Mesendoderm (in vitro differentiated cells): Measurements from ENCODE around the gene CPT1B.

Source experiments
- DNase-seq: peaks from one replicate; pipeline ENCODE4 v3.0.0; 2013
- H2AK5ac ChIP-seq: 2 replicates; pipeline ENCODE4 v1.6.1; 2013; ENCODE audit warnings: low read length, inconsistent platforms
- H2BK120ac ChIP-seq: 2 replicates; pipeline ENCODE4 v1.6.1; 2013; ENCODE audit warnings: low read depth, mild to moderate bottlenecking, low read length, moderate library complexity, mixed read lengths
- H2BK15ac ChIP-seq: replicated peaks from 2 replicates; pipeline ENCODE4 v1.6.1; 2013; ENCODE audit warnings: low read depth, mild to moderate bottlenecking, moderate library complexity
- H2BK5ac ChIP-seq: 2 replicates; pipeline ENCODE4 v1.6.1; 2013; ENCODE audit warnings: low read length, inconsistent platforms
- H3K18ac ChIP-seq: 2 replicates; pipeline ENCODE4 v1.6.1; 2013; ENCODE audit warnings: mild to moderate bottlenecking, low read length, mixed read lengths
- H3K23ac ChIP-seq: one replicate; pipeline ENCODE4 v1.6.1; 2013; ENCODE audit warnings: low read length
- H3K27ac ChIP-seq: 2 replicates; pipeline ENCODE4 v1.5.1; 2013; ENCODE audit warnings: low read depth, mild to moderate bottlenecking, inconsistent platforms, low read length, moderate library complexity
- H3K27me3 ChIP-seq: 2 replicates; pipeline ENCODE4 v1.6.1; 2013; ENCODE audit warnings: low read length, control low read depth, mild to moderate bottlenecking, inconsistent platforms; ENCODE audit not compliant: insufficient read depth, poor library complexity
- H3K36me3 ChIP-seq: 2 replicates; pipeline ENCODE4 v1.6.1; 2013; ENCODE audit warnings: low read length, inconsistent platforms; ENCODE audit not compliant: control insufficient read depth, insufficient read depth
- H3K4ac ChIP-seq: one replicate; pipeline ENCODE4 v1.6.1; 2013; ENCODE audit warnings: low read depth, mild to moderate bottlenecking, low read length, moderate library complexity
- H3K4me1 ChIP-seq: 2 replicates; pipeline ENCODE4 v1.6.1; 2013; ENCODE audit warnings: low read depth, low read length, inconsistent platforms; ENCODE audit not compliant: control insufficient read depth
- H3K4me2 ChIP-seq: 2 replicates; pipeline ENCODE4 v1.6.1; 2013; ENCODE audit warnings: low read length
- H3K4me3 ChIP-seq: 2 replicates; pipeline ENCODE4 v1.5.1; 2013; ENCODE audit warnings: mild to moderate bottlenecking, low read length
- H3K56ac ChIP-seq: one replicate; pipeline ENCODE4 v1.6.1; 2013; ENCODE audit warnings: low read length
- H3K79me1 ChIP-seq: 2 replicates; pipeline ENCODE4 v1.6.1; 2013; ENCODE audit warnings: low read length, inconsistent platforms
- H3K79me2 ChIP-seq: 2 replicates; pipeline ENCODE4 v1.6.1; 2013; ENCODE audit warnings: mild to moderate bottlenecking, low read length; ENCODE audit not compliant: control insufficient read depth, insufficient read depth
- H3K9ac ChIP-seq: 2 replicates; pipeline ENCODE4 v1.6.1; 2013; ENCODE audit warnings: low read length, inconsistent platforms
- H4K5ac ChIP-seq: one replicate; pipeline ENCODE4 v1.6.1; 2013; ENCODE audit warnings: low read length
- H4K8ac ChIP-seq: one replicate; pipeline ENCODE4 v1.6.1; 2013; ENCODE audit warnings: low read depth, mild to moderate bottlenecking, control low read depth, low read length, moderate library complexity
- WGBS: extraction: QIAGEN DNeasy Blood & Tissue Kit; methylation state at CpG from one replicate; pipeline ENCODE4 v1.1.7; 2013; ENCODE audit warnings: low lambda C conversion rate, missing lambda C conversion rate; ENCODE audit not compliant: insufficient coverage; ENCODE audit errors: extremely low coverage; 5-methylcytosine and 5-hydroxymethylcytosine counted together

The CPT1B gene

GRCh38 chr22:50560034-50560433 lies 18.2 kb downstream of the CPT1B start:
- no peak overlapping the region for H3K27ac ChIP-seq
- no peak overlapping the region for H3K4me3 ChIP-seq
- H2BK120ac ChIP-seq = no peak overlapping the region
- no peak overlapping the region for H3K23ac ChIP-seq
- no peak overlapping the region for H3K9ac ChIP-seq
- H3K79me1 ChIP-seq = no peaks in the 10 kb centered on the region
- WGBS = no CpG with 5 or more reads among the region's 3 CpGs
- H3K79me2 ChIP-seq = no peaks in the 10 kb centered on the region
- H3K56ac ChIP-seq = no peak overlapping the region
- no peak overlapping the region for H4K8ac ChIP-seq
- no peak overlapping the region for H3K4ac ChIP-seq
- no peaks in the 10 kb centered on the region for H3K36me3 ChIP-seq
- H3K27me3 ChIP-seq = no peaks in the 10 kb centered on the region
- no peak for DNase-seq
- no peak overlapping the region for H4K5ac ChIP-seq
- H3K4me2 ChIP-seq = no peak overlapping the region
- no peak overlapping the region for H2BK5ac ChIP-seq
- H2AK5ac ChIP-seq = no peak overlapping the region
- H3K18ac ChIP-seq = no peak overlapping the region
- H3K4me1 ChIP-seq = no peaks in the 10 kb centered on the region
- no peak overlapping the region for H2BK15ac ChIP-seq

GRCh38 chr22:50556703-50557102 lies 21.5 kb downstream of the CPT1B start:
- Histone ChIP-seq H3K79me2 (no peaks in the 10 kb centered on the region), H3K4me3 (no peak overlapping the region), H3K36me3 (no peaks in the 10 kb centered on the region), H3K4ac (no peak overlapping the region), H3K56ac (no peak overlapping the region), H3K27ac (no peak overlapping the region), H3K23ac (no peak overlapping the region), H3K79me1 (no peaks in the 10 kb centered on the region), H4K8ac (no peak overlapping the region), H3K4me1 (no peaks in the 10 kb centered on the region), H3K9ac (no peak overlapping the region), H3K18ac (no peak overlapping the region), H2BK120ac (no peak overlapping the region), H3K27me3 (no peaks in the 10 kb centered on the region), H3K4me2 (no peak overlapping the region), H2BK5ac (no peak overlapping the region), H2BK15ac (no peak overlapping the region), H2AK5ac (no peak overlapping the region), H4K5ac (no peak overlapping the region)
- no peak for DNase-seq
- no CpG with 5 or more reads among the region's 5 CpGs for WGBS

- no CpG with 5 or more reads among the region's 8 CpGs for WGBS
- Histone ChIP-seq H3K27ac (no peak overlapping the region), H3K4me3 (no peak overlapping the region), H3K18ac (no peak overlapping the region), H2BK5ac (no peak overlapping the region), H3K27me3 (no peaks in the 10 kb centered on the region), H3K79me2 (no peaks in the 10 kb centered on the region), H2BK15ac (no peak overlapping the region), H3K23ac (no peak overlapping the region), H3K4me2 (no peak overlapping the region), H3K56ac (no peak overlapping the region), H3K4ac (no peak overlapping the region), H2BK120ac (no peak overlapping the region), H4K8ac (no peak overlapping the region), H3K4me1 (no peaks in the 10 kb centered on the region), H3K9ac (no peak overlapping the region), H3K36me3 (no peaks in the 10 kb centered on the region), H3K79me1 (no peaks in the 10 kb centered on the region), H2AK5ac (no peak overlapping the region), H4K5ac (no peak overlapping the region)
- DNase-seq = no peak
Observed at GRCh38 chr22:50553310-50553709, 24.9 kb downstream of the CPT1B start.

GRCh38 chr22:50551160-50551752 lies 27.0 kb downstream of the CPT1B start:
- Histone ChIP-seq H3K18ac (no peak overlapping the region), H3K56ac (no peak overlapping the region), H3K4me1 (no peaks in the 10 kb centered on the region), H4K8ac (no peak overlapping the region), H3K4me2 (no peak overlapping the region), H2BK120ac (no peak overlapping the region), H3K23ac (no peak overlapping the region), H3K4ac (no peak overlapping the region), H3K79me2 (no peaks in the 10 kb centered on the region), H4K5ac (no peak overlapping the region), H3K79me1 (no peaks in the 10 kb centered on the region), H3K4me3 (no peak overlapping the region), H2BK5ac (no peak overlapping the region), H2BK15ac (no peak overlapping the region), H3K36me3 (no peaks in the 10 kb centered on the region), H3K27ac (no peak overlapping the region), H2AK5ac (no peak overlapping the region), H3K27me3 (no peaks in the 10 kb centered on the region), H3K9ac (no peak overlapping the region)
- no CpG with 5 or more reads among the region's 11 CpGs for WGBS
- DNase-seq = no peak

GRCh38 chr22:50550395-50550794 lies 27.8 kb downstream of the CPT1B start:
- Histone ChIP-seq H3K27me3 (no peaks in the 10 kb centered on the region), H3K18ac (no peak overlapping the region), H3K36me3 (no peaks in the 10 kb centered on the region), H3K79me1 (no peaks in the 10 kb centered on the region), H3K4ac (no peak overlapping the region), H3K4me1 (no peaks in the 10 kb centered on the region), H4K8ac (no peak overlapping the region), H4K5ac (no peak overlapping the region), H3K56ac (no peak overlapping the region), H3K4me3 (no peak overlapping the region), H2BK15ac (no peak overlapping the region), H3K4me2 (no peak overlapping the region), H3K23ac (no peak overlapping the region), H2BK5ac (no peak overlapping the region), H3K79me2 (no peaks in the 10 kb centered on the region), H2BK120ac (no peak overlapping the region), H2AK5ac (no peak overlapping the region), H3K27ac (no peak overlapping the region), H3K9ac (no peak overlapping the region)
- WGBS = no CpG with 5 or more reads among the region's 8 CpGs
- no peak for DNase-seq
